Tibial nerve (tissue), 4 donors: Measurements from ENCODE around the gene SMG6. TPM values are rescaled to one million over a fixed set of nuclear protein-coding genes. Genes with fewer than 3 reads are reported as not detected.
A peak's percentile ranks its signal among the peaks of the same experiment; 100 is the strongest.

Experiments used
- DNase-seq, 2 donors: peaks; one replicate each; pipeline ENCODE4 v3.0.0-alpha.2; 2019; ENCODE audit warnings: low spot score in 2 of 2
- H3K27ac ChIP-seq, 4 donors: fragments of 200-600 bp; sonication (generic) in 3 of 4; one replicate each; pipeline ENCODE4 v1.5.1; 2017 to 2019; ENCODE audit warnings: mild to moderate bottlenecking in 1 of 4
- H3K27me3 ChIP-seq, 2 donors: fragments of 200-600 bp; sonication (generic) in 1 of 2; one replicate each; pipeline versions ENCODE4 v1.5.1 to v1.6.0; 2017 to 2019
- H3K36me3 ChIP-seq, 3 donors: fragments of 200-600 bp; sonication (generic); one replicate each; pipeline ENCODE4 v1.5.1; 2018 to 2019
- H3K4me1 ChIP-seq, 4 donors: fragments of 200-600 bp; sonication (generic) in 3 of 4; one replicate each; pipeline ENCODE4 v1.5.1; 2017 to 2019
- H3K4me3 ChIP-seq, 4 donors: fragments of 200-600 bp; sonication (generic) in 3 of 4; one replicate each; pipeline ENCODE4 v1.5.1; 2017 to 2019; ENCODE audit warnings: mild to moderate bottlenecking in 1 of 4, moderate library complexity in 1 of 4
- H3K9me3 ChIP-seq, 4 donors: fragments of 200-600 bp; sonication (generic) in 3 of 4; one replicate each; pipeline ENCODE4 v1.5.1; 2017 to 2019
- CTCF ChIP-seq, 5 experiments: fragments of 200-600 bp in 3 of 5; fragments of 450-650 bp in 2 of 5; sonication (generic) in 3 of 5; IDR thresholded peaks; one replicate each; pipeline ENCODE4 v1.5.1; 2016 to 2019; ENCODE audit warnings: antibody characterized with exemption in 5 of 5, mild to moderate bottlenecking in 3 of 5, moderate library complexity in 2 of 5
- EP300 ChIP-seq, 2 donors: sonication (generic); formaldehyde crosslinking; IDR thresholded peaks; one replicate each; pipeline ENCODE4 v1.6.1; 2017; ENCODE audit warnings: antibody characterized with exemption in 2 of 2, mild to moderate bottlenecking in 1 of 2
- POLR2A ChIP-seq, 2 donors: fragments of 450-650 bp; IDR thresholded peaks; one replicate each; pipeline ENCODE4 v1.6.1; 2017; ENCODE audit warnings: antibody characterized with exemption in 2 of 2, mild to moderate bottlenecking in 2 of 2, moderate library complexity in 2 of 2
- WGBS, 2 donors: methylation state at CpG; one replicate each; pipeline ENCODE4 v1.1.5; 2018; 5-methylcytosine and 5-hydroxymethylcytosine counted together
- total RNA-seq, 4 donors: library from RNA; depleted of rRNA; stranded (reverse); fragments of >200 nt; gene quantifications; one replicate each; pipeline ENCODE4 v1.1.0, GENCODE V29; 2016

SMG6 gene
- total RNA-seq, 4 donors from 2014 or later: 29.5 to 86.5 (median 40.1) TPM

GRCh38 chr17:2122641-2123302, 180.8 kb downstream of the SMG6 start:
- Histone ChIP-seq H3K4me3 (peak overlapping the region in 1 of 4 donors; percentile 4), H3K27me3 (no peaks in the 10 kb centered on the region), H3K36me3 (peaks cover 0 to 14% (median 0%) of the 10 kb centered on the region in 3 donors), H3K4me1 (peaks cover 0 to 36% (median 23%) of the 10 kb centered on the region in 4 donors), H3K9me3 (no peaks in the 10 kb centered on the region), H3K27ac (peak overlapping the region in 3 of 4 donors; percentile 50 to 78 (median 78))
- WGBS, 2 donors: 32 to 38% methylated on average over 16 of the region's 16 CpGs
- DNase-seq: peak in 1 of 2 donors; percentile 45
- TF ChIP-seq POLR2A (IDR thresholded peaks at IDR 0.05): no peak
- no peak for TF ChIP-seq EP300 (IDR thresholded peaks at IDR 0.05)
- TF ChIP-seq CTCF (IDR thresholded peaks at IDR 0.05): peak in 1 of 5 experiments; percentile 28

GRCh38 chr17:2120586-2121335, 182.8 kb downstream of the SMG6 start:
- Histone ChIP-seq H3K36me3 (peaks cover 0 to 12% (median 0%) of the 10 kb centered on the region in 3 donors), H3K4me1 (peaks cover 0 to 36% (median 23%) of the 10 kb centered on the region in 4 donors), H3K27me3 (no peaks in the 10 kb centered on the region), H3K27ac (no peak overlapping the region), H3K4me3 (no peak overlapping the region), H3K9me3 (no peaks in the 10 kb centered on the region)
- TF ChIP-seq POLR2A (IDR thresholded peaks at IDR 0.05) (no peak), EP300 (IDR thresholded peaks at IDR 0.05) (no peak), CTCF (IDR thresholded peaks at IDR 0.05) (no peak)
- no peak for DNase-seq
- 80 to 86% methylated on average over 8 of the region's 8 CpGs for WGBS, 2 donors

GRCh38 chr17:2113279-2113622, 190.3 kb downstream of the SMG6 start:
- H3K4me1 ChIP-seq: peaks cover 0 to 2% (median 0%) of the 10 kb centered on the region in 4 donors
- no peak overlapping the region for H3K27ac ChIP-seq
- H3K4me3 ChIP-seq: no peak overlapping the region
- no peaks in the 10 kb centered on the region for H3K27me3 ChIP-seq
- peaks cover 0 to 6% (median 0%) of the 10 kb centered on the region in 3 donors for H3K36me3 ChIP-seq
- DNase-seq: no peak
- TF ChIP-seq CTCF (IDR thresholded peaks at IDR 0.05) (no peak), POLR2A (IDR thresholded peaks at IDR 0.05) (no peak), EP300 (IDR thresholded peaks at IDR 0.05) (no peak)
- H3K9me3 ChIP-seq: no peaks in the 10 kb centered on the region
- 87 to 91% methylated on average over 6 of the region's 6 CpGs for WGBS, 2 donors

- WGBS, 2 donors: 83 to 89% methylated on average over 5 of the region's 5 CpGs
- Histone ChIP-seq H3K27ac (no peak overlapping the region), H3K27me3 (no peaks in the 10 kb centered on the region), H3K9me3 (no peaks in the 10 kb centered on the region), H3K4me3 (no peak overlapping the region), H3K4me1 (peaks cover 0 to 18% (median 2%) of the 10 kb centered on the region in 4 donors), H3K36me3 (peaks cover 0 to 6% (median 0%) of the 10 kb centered on the region in 3 donors)
- no peak for TF ChIP-seq CTCF (IDR thresholded peaks at IDR 0.05)
- no peak for TF ChIP-seq POLR2A (IDR thresholded peaks at IDR 0.05)
- TF ChIP-seq EP300 (IDR thresholded peaks at IDR 0.05): no peak
- no peak for DNase-seq
Observed at GRCh38 chr17:2111691-2112090, 191.9 kb downstream of the SMG6 start.

- DNase-seq: no peak
- no peak for TF ChIP-seq EP300 (IDR thresholded peaks at IDR 0.05)
- TF ChIP-seq CTCF (IDR thresholded peaks at IDR 0.05): no peak
- no peak for TF ChIP-seq POLR2A (IDR thresholded peaks at IDR 0.05)
- no peaks in the 10 kb centered on the region for H3K9me3 ChIP-seq
- no peaks in the 10 kb centered on the region for H3K27me3 ChIP-seq
- WGBS, 2 donors: 84 to 86% methylated on average over 6 of the region's 6 CpGs
- no peak overlapping the region for H3K4me3 ChIP-seq
- peaks cover 0 to 29% (median 6%) of the 10 kb centered on the region in 4 donors for H3K4me1 ChIP-seq
- peaks cover 0 to 6% (median 0%) of the 10 kb centered on the region in 3 donors for H3K36me3 ChIP-seq
- no peak overlapping the region for H3K27ac ChIP-seq
Observed at GRCh38 chr17:2110436-2110835, 193.1 kb downstream of the SMG6 start.
